NCI-H2081 (cell line): ENCODE results near the gene NCS1.
"Not testable (repeated sequence)": the region's sequence is repeated elsewhere in the genome, so short reads cannot be mapped to it uniquely, and the experiment has no call there.

Source experiments
- DNase-seq, 2 experiments: peaks; one replicate each; lab custom pipeline; 2025; lab: John Stamatoyannopoulos, UW

The NCS1 gene

GRCh38 chr9:130263601-130264413 is 91.6 kb downstream of the NCS1 start:
- peak in 1 of 2 experiments; percentile 24 for DNase-seq

DNA sequence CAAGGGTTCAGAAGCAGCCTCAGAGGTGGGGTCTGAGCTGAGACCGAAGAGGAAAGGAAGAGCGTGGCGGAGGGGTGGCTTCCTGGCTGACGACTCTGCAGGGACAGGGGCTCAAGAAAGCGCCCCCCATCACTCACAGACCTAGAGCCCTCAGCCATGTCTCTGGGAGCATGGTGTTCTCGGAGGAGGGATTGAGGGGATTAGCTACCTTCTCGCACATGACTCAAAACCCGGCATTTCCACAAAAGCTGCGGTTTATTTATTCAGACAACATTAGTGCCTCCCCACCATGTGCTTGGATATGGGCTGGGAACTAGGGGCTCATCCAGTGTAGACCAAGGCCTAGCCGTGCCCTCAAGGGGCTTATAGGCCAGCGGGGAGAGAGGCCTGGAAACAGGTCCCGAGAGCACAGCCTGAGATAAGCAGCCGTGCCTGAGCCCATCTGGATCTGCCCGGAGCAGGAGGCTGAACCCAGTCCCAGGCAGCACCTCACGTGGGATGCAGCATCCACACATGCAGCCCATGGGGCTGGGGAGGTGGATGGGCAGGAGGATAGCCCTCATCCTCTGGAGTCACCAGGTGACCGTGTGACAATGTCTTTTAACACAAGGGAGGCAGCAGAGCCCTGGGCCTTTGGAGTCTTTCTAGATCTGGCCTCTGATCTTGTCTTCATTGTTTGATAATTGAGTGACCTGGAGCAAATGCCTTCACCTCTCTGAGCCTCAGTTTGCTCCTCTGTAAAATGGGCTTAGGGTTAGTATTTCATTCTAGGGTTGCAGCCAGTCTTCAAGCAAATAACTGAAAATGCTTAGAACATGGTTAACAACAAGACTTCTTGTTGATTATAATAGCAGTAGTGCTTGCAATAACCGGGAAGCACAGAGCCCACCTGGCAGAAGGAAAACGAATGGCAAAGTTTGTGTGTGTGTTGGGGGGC is 92.5 kb downstream of the NCS1 start:
- DNase-seq = no peak

GRCh38 chr9:130265431-130266235 is 93.4 kb downstream of the NCS1 start, which contains the start of gene HMCN2:
Gene HMCN2 (plus strand): TSS chr9:130265760. CDS start chr9:130265879, 119 bp downstream.
- DNase-seq = no peak

DNA sequence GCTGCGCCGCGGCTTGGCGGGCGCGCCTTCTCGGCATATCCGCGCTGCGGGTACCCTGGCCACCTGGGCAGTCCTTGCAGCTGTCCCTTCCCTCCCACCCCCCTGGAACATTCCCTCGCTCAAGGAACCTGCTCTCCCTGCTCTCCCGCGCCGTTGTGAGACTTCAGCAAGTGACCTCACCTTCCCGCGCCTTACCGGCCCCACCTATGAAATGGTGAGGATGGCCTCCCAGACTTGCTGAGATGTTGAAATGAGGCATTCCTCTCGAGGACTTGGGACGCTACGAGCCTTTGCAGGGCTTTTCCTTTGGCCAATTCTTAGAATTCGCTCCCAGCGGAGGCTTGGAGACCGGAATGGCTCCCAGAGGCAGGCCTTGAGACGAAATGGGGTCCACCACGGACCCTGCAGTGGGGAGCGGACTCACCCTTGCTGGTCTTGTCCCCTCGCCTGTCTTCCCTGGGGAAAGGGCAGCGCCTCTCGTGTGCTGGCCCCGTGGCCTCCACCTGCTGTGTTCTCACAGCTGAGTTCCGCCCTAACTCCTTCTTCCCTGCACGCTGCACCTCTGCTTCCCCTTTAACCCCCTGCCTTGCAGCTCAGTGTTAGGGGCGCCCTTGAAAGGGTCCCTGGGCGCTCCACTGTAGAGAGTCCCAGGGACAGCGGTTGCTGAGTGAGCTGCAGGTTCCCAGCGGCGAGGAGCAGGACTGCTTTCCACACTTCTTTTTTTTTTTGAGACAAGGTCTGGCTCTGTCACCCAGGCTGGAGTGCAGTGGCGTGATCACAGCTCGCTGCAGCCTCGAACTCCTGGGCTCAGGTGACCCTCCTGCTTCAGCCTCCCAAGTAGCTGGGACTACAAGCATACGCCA is 94.3 kb downstream of the NCS1 start:
- no peak for DNase-seq

DNA sequence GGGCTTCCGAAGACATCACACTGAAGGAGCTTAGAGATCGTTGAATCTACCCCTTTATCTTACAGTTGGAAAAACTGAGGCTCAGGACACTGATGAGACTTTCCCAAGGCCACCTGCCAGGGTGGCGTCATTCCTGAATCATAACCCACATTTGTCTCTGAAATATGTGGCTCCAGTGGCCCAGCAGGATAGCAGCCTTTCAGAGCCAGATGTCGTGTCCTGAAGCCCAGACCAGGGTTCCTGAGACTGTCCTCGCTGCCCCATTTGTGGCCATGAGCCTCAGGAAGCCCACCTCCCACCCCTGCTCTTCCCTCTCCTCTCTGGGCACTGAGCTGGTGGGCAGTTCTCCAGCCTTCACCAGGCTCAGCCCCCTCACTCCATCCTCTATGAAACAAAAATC is 95.7 kb downstream of the NCS1 start:
- DNase-seq = no peak

DNA sequence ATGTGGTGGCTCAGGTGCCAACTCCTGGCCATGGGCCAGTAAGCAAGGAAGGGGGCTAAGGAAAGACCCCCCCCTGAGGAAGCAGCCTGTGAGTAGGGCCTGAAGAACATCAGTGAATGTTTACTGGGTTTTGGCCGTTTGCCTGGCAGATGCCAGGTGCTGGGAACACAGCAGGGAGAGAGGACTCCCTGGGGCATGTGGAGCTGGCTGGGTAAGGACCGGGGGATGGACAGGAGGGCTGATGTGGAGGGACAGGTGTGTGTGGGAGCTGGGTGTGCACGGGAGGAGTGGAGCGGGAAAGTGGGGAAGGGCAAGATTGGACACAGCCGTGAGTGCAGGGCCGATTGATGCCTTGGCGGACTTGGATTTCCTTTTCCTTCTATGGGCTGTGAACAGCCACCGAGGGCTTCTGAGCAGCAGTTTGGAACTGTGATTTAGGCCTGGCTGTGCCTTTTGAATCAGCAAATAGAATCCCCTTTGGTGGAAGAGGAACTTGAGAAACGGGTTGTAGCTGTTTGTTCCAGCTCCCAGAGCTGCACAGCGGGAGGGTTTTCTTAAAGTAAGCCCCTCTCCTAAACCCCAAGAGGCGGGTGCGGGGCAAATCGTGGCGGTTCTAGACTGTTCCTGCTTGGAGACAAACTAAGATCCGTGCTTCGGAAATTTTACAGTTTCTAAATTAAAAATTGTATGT is 96.5 kb downstream of the NCS1 start:
- peak; percentile 58 to 79 for DNase-seq

- no peak for DNase-seq
These were observed 99.3 kb downstream of the NCS1 start for GRCh38 chr9:130271473-130271872.

DNA sequence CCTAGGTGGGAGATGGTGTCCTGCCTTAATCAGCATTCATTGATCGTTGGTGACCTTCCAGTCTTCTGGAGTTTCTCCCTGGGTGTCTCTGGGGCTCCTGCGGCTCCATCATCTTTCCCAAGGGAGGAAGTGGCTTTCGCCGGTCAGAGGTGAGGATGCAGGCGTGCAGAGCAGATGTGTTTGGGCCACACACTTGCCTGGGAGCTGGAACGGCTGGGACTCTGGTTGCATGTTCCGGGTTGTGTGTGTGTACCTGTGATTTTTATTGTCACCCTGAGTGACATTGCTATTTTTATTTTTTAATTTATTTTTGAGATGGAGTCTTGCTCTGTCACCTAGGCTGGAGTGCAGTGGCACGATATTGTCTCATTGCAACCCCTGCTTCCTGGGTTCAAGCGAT is 103.0 kb downstream of the NCS1 start:
- DNase-seq = no peak

GRCh38 chr9:130276121-130276520 is 103.9 kb downstream of the NCS1 start:
- no peak for DNase-seq

DNA sequence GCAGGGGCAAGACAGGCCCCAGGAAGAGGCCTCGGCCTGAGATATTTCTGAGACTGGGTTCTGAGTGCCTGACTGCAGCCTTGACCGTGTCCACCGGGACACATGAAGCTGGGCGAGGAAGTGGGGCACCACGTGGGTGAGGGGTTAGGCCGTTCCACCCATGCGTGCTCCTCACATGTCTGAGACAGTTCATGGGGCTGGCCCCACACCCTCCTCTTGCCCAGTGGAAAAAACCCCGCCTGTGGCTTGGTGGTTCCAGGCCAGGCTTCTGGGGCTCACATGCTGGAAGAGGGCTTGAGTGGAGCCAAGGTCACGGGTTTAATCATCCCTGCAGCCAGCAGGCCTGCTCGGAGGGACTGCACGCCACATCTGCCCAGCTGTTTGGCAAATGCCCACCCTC is 104.8 kb downstream of the NCS1 start:
- DNase-seq = no peak

GRCh38 chr9:130277525-130277924 is 105.3 kb downstream of the NCS1 start:
- not testable (repeated sequence) for DNase-seq

DNA sequence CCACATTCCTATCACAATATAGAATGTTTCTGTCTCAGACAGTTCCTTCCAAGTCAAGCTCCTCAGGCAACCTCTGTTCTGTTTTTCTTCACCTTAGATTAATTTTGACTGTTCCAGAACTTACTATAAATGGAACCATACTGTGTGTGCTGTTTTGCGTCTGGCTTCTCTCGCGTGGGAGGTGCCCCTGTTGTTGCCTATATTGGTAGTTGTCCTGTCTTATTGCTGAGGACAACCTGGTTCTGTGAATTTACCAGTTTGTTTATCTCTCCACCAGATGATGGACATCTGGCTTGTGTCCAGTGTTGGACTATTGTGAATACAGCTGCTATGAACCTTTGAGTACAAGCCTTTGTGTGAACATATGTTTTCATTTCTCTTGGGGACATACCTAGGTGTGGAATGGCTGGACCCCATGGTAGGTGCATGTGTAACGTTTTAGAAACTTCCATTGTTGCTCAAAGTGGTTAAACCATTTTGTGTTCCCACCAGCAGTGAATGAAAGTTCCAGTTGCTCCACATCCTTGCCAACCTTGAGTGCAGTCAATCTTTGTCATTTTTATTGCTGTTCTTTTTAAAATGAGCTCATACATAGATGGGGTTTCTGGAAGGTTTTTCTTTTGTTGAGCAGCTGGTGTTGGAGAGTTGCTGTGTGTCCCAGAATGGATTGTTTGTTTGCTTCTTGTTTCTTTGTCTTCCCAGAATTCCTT is 111.5 kb downstream of the NCS1 start:
- peak in 1 of 2 experiments; percentile 24 for DNase-seq

GRCh38 chr9:130284249-130284625 is 112.0 kb downstream of the NCS1 start:
- no peak for DNase-seq

DNA sequence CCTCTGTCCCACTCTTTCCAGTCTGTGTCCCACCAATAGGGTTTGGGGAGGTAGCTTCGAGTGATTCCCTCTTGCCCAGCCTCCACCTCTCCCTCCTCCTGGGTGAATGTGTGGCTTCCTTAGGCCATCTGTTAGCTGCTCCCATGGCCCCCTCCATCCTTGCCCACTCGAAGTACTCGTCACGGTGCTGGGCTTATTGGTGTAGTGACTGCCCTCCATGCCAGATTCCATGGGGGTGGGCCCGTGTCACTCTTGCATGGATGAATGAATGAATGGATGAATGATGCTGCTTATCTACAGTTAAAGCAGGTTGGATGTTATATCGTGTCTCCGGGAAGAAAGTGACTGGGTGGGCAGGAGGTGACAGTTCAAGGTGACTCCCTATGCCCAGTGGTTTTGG is 112.5 kb downstream of the NCS1 start:
- no peak for DNase-seq

- DNase-seq = no peak
These were observed 113.1 kb downstream of the NCS1 start for GRCh38 chr9:130285271-130285670.

DNA sequence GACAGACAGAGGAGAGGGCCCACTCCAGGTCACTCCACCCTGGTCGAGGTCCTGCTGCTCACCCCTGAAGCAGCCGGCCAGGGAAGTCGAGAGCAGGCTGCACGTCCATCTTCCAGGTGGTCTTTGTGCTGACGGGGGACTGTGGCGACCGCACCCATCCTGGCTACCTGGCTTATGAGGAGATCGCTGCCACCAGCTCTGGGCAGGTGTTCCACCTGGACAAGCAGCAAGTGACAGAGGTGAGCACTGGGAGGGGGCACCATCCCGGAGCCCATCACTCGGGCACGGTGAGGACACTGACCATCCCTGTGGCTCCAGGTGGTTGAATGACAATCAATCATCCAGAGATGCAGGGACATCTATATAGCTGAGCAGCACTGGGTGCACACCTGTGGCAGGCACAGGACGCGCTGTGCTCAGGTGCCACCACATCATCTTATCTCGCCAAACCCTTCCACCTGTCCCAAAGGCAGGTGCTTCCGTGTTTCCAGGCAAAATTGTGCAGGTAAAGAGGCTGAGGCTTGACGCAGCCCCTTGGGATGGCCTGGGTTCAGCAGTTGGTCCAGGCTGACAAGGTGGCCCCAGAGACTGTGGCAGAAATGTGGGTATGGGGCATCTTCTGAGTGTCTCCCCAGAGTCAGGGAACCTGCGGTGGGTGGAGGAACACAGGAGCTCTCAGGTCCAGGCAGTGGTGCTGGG is 114.0 kb downstream of the NCS1 start:
- no peak for DNase-seq
